Cardiac muscle cell (in vitro differentiated cells and primary cell): ENCODE results near the gene OR10G8. TPM values are rescaled to one million over a fixed set of nuclear protein-coding genes. Genes with fewer than 3 reads are reported as not detected.

Experiments
- DNase-seq, 2 donors: peaks; one replicate each; pipeline versions ENCODE4 v3.0.0 to v3.0.0-alpha.2; 2010 to 2017; ENCODE audit warnings: low read depth in 1 of 2, low spot score in 1 of 2
- H3K27ac ChIP-seq: fragments of 200-600 bp; sonication (generic); 2 replicates; pipeline ENCODE4 v1.5.1; 2016
- H3K27me3 ChIP-seq: fragments of 200-600 bp; sonication (generic); 2 replicates; pipeline ENCODE4 v1.6.0; 2016; ENCODE audit warnings: control low read depth
- H3K36me3 ChIP-seq: fragments of 200-600 bp; sonication (generic); 2 replicates; pipeline ENCODE4 v1.5.1; 2016; ENCODE audit warnings: control low read depth
- H3K4me1 ChIP-seq: fragments of 200-600 bp; sonication (generic); 2 replicates; pipeline ENCODE4 v1.8.1; 2017; ENCODE audit warnings: low read depth, mild to moderate bottlenecking, mixed run types
- H3K4me3 ChIP-seq: fragments of 200-600 bp; sonication (generic); 2 replicates; pipeline ENCODE4 v1.5.1; 2016; ENCODE audit warnings: mild to moderate bottlenecking
- H3K9me3 ChIP-seq: fragments of 200-600 bp; sonication (generic); 2 replicates; pipeline ENCODE4 v1.5.1; 2017; ENCODE audit warnings: low read depth, mild to moderate bottlenecking, control low read depth
- polyA plus RNA-seq: library from polyadenylated mRNA; unstranded; fragments of >200 nt; fragmentation: Nextera tagmentation; extraction: Ambion mirVana; gene quantifications from 2 replicates; pipeline ENCODE4 v1.2.1, GENCODE V29; 2016
- total RNA-seq: library from RNA; depleted of rRNA; stranded (reverse); fragments of >200 nt; gene quantifications from 2 replicates; pipeline ENCODE4 v1.2.3, GENCODE V29; 2016
- TF ChIP-seq, protein P1 (sequence below): IDR thresholded peaks from 2 replicates; pipeline ENCODE4 v1.5.1; 2012; ENCODE audit warnings: low read depth, mild to moderate bottlenecking, low read length

The OR10G8 gene
- total and polyA plus RNA-seq, 2 experiments from 2014 or later, result not detected

- Histone ChIP-seq H3K9me3 (no peaks in the 10 kb centered on the region), H3K27ac (no peak overlapping the region), H3K4me3 (no peak overlapping the region), H3K36me3 (no peaks in the 10 kb centered on the region), H3K27me3 (no peaks in the 10 kb centered on the region), H3K4me1 (no peaks in the 10 kb centered on the region)
- DNase-seq, result no peak
- TF ChIP-seq, protein P1, sequence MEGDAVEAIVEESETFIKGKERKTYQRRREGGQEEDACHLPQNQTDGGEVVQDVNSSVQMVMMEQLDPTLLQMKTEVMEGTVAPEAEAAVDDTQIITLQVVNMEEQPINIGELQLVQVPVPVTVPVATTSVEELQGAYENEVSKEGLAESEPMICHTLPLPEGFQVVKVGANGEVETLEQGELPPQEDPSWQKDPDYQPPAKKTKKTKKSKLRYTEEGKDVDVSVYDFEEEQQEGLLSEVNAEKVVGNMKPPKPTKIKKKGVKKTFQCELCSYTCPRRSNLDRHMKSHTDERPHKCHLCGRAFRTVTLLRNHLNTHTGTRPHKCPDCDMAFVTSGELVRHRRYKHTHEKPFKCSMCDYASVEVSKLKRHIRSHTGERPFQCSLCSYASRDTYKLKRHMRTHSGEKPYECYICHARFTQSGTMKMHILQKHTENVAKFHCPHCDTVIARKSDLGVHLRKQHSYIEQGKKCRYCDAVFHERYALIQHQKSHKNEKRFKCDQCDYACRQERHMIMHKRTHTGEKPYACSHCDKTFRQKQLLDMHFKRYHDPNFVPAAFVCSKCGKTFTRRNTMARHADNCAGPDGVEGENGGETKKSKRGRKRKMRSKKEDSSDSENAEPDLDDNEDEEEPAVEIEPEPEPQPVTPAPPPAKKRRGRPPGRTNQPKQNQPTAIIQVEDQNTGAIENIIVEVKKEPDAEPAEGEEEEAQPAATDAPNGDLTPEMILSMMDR, result no peak
These were observed 42.1 kb downstream of the OR10G8 start for GRCh38 chr11:124068601-124069110.

GRCh38 chr11:124069429-124070401 is 43.1 kb downstream of the OR10G8 start:
- H3K4me3 ChIP-seq, result no peak overlapping the region
- no peak overlapping the region for H3K27ac ChIP-seq
- H3K4me1 ChIP-seq, result no peaks in the 10 kb centered on the region
- no peaks in the 10 kb centered on the region for H3K36me3 ChIP-seq
- H3K9me3 ChIP-seq, result no peaks in the 10 kb centered on the region
- TF ChIP-seq, protein P1, result peak; percentile 86
- peak; percentile 61 to 75 for DNase-seq
- no peaks in the 10 kb centered on the region for H3K27me3 ChIP-seq

GRCh38 chr11:124070915-124071622 is 44.5 kb downstream of the OR10G8 start:
- Histone ChIP-seq H3K27me3 (no peaks in the 10 kb centered on the region), H3K9me3 (no peaks in the 10 kb centered on the region), H3K4me3 (no peak overlapping the region), H3K36me3 (no peaks in the 10 kb centered on the region), H3K4me1 (no peaks in the 10 kb centered on the region), H3K27ac (no peak overlapping the region)
- DNase-seq, result peak; percentile 75 to 90
- TF ChIP-seq, protein P1, result peak; percentile 78

DNA sequence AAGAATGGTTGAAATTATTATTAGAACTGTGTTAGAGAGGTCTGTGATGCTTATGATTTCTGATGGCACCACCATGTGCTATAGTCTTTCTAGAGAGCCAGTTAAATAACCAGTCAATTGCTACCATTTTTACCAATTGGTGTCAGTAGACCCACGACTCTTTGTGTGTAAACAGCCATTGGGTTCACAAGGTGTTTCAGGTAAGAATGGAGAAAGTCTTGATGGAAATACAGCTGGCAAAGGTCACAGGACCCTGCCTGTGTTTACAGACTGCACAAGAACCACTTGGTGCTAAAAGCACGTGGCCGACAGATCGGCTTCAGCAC is 45.0 kb downstream of the OR10G8 start:
- H3K4me1 ChIP-seq, result no peaks in the 10 kb centered on the region
- no peak overlapping the region for H3K27ac ChIP-seq
- H3K27me3 ChIP-seq, result no peaks in the 10 kb centered on the region
- TF ChIP-seq, protein P1, result no peak
- H3K4me3 ChIP-seq, result no peak overlapping the region
- DNase-seq, result no peak
- no peaks in the 10 kb centered on the region for H3K36me3 ChIP-seq
- H3K9me3 ChIP-seq, result no peaks in the 10 kb centered on the region

GRCh38 chr11:124072147-124072546 is 45.5 kb downstream of the OR10G8 start:
- H3K9me3 ChIP-seq, result no peaks in the 10 kb centered on the region
- H3K4me3 ChIP-seq, result no peak overlapping the region
- H3K4me1 ChIP-seq, result no peaks in the 10 kb centered on the region
- H3K36me3 ChIP-seq, result no peaks in the 10 kb centered on the region
- TF ChIP-seq, protein P1, result no peak
- H3K27me3 ChIP-seq, result no peaks in the 10 kb centered on the region
- H3K27ac ChIP-seq, result no peak overlapping the region
- no peak for DNase-seq
